PC-9 (cell line): ENCODE data around the gene MESP1. TPM values are rescaled to one million over a fixed set of nuclear protein-coding genes. Genes with fewer than 3 reads are reported as not detected.
"Not testable (repeated sequence)": the region's sequence is repeated elsewhere in the genome, so short reads cannot be mapped to it uniquely, and the experiment has no call there.

ENCODE experiments used
- BruUV-seq: library from RNA; stranded (reverse); fragments of 400-500 nt; replicated peaks from 2 replicates; lab custom pipeline; 2021; lab: Mats Ljungman, UMichigan
- CTCF ChIA-PET: fragments of 300-600 bp; sonication (Branson Sonifier 250); formaldehyde crosslinking; loops from one replicate; lab custom pipeline; 2022; ENCODE audit warnings: antibody characterized with exemption; lab: Charles Lee
- POLR2A ChIA-PET: fragments of 300-600 bp; sonication (Branson Sonifier 250); formaldehyde crosslinking; loops from one replicate; lab custom pipeline; 2022; ENCODE audit warnings: antibody characterized with exemption; ENCODE audit not compliant: unreplicated experiment; lab: Charles Lee
- DNase-seq, 2 experiments: peaks; one replicate each; pipeline versions ENCODE4 v3.0.0 to v3.0.0-alpha.2; 2015 to 2022; ENCODE audit warnings: mixed read lengths in 1 of 2
- H2AFZ ChIP-seq: fragments of 200-600 bp; sonication (generic); 2 replicates; pipeline ENCODE4 v1.8.1; 2017; ENCODE audit warnings: antibody characterized with exemption
- H3F3A ChIP-seq: fragments of 200-600 bp; sonication (generic); 2 replicates; pipeline ENCODE4 v1.8.1; 2017; ENCODE audit warnings: antibody characterized with exemption, mild to moderate bottlenecking, low read depth; ENCODE audit not compliant: insufficient read depth
- H3K27ac ChIP-seq: fragments of 200-600 bp; sonication (generic); 2 replicates; pipeline ENCODE4 v1.6.1; 2016; ENCODE audit warnings: mixed run types
- H3K27me3 ChIP-seq: fragments of 200-600 bp; sonication (generic); 2 replicates; pipeline ENCODE4 v1.6.1; 2016; ENCODE audit warnings: low read depth, mixed run types; ENCODE audit not compliant: insufficient read depth
- H3K36me3 ChIP-seq: fragments of 200-600 bp; sonication (generic); 2 replicates; pipeline ENCODE4 v1.6.1; 2016; ENCODE audit warnings: low read depth, mixed run types
- H3K4me1 ChIP-seq: fragments of 200-600 bp; sonication (generic); replicated peaks from 2 replicates; pipeline ENCODE4 v1.6.1; 2016; ENCODE audit warnings: mixed run types; ENCODE audit not compliant: insufficient read depth
- H3K4me2 ChIP-seq: fragments of 200-600 bp; sonication (generic); 2 replicates; pipeline ENCODE4 v1.6.1; 2017; ENCODE audit warnings: mixed run types
- H3K4me3 ChIP-seq: fragments of 200-600 bp; sonication (generic); 2 replicates; pipeline ENCODE4 v1.6.1; 2016; ENCODE audit warnings: mixed run types
- H3K79me2 ChIP-seq: fragments of 200-600 bp; sonication (generic); 2 replicates; pipeline ENCODE4 v1.6.1; 2017; ENCODE audit warnings: low read depth, mixed run types
- H3K9me2 ChIP-seq: fragments of 200-600 bp; sonication (generic); 2 replicates; pipeline ENCODE4 v1.8.1; 2017; ENCODE audit warnings: mild to moderate bottlenecking; ENCODE audit not compliant: insufficient read depth
- H3K9me3 ChIP-seq: fragments of 200-600 bp; sonication (generic); 2 replicates; pipeline ENCODE4 v1.8.1; 2016; ENCODE audit warnings: low read depth; ENCODE audit not compliant: insufficient read depth
- H4K20me1 ChIP-seq: fragments of 200-600 bp; sonication (generic); 2 replicates; pipeline ENCODE4 v1.8.1; 2017; ENCODE audit not compliant: insufficient read depth
- CTCF ChIP-seq: fragments of 200-600 bp; sonication (generic); conservative IDR thresholded peaks from 2 replicates; pipeline ENCODE4 v1.6.1; 2017; ENCODE audit warnings: mixed run types, antibody characterized with exemption, mild to moderate bottlenecking, moderate library complexity
- EZH2 ChIP-seq: fragments of 200-600 bp; sonication (generic); IDR thresholded peaks from 2 replicates; pipeline ENCODE4 v1.8.0; 2017; ENCODE audit warnings: antibody characterized with exemption, low read depth
- intact Hi-C: fragments of 100-400 bp; cut with micrococcal nuclease; formaldehyde crosslinking; loops from one replicate; pipeline ENCODE4 v1.10.0; 2022; ENCODE audit not compliant: unreplicated experiment
- total RNA-seq: library from RNA; stranded (reverse); gene quantifications from 2 replicates; pipeline ENCODE4 v1.2.3, GENCODE V29; 2021

MESP1 gene
- total RNA-seq, 1 experiment from 2014 or later: 8.5 TPM

GRCh38 chr15:89790206-89790605, 39.2 kb upstream of the MESP1 start:
- Histone ChIP-seq H3K4me1 (peaks cover 23% of the 10 kb centered on the region), H2AFZ (no peak overlapping the region), H3K4me2 (no peak overlapping the region), H3F3A (peaks cover 61% of the 10 kb centered on the region), H3K4me3 (no peak overlapping the region), H3K9me3 (no peaks in the 10 kb centered on the region), H3K27me3 (no peaks in the 10 kb centered on the region), H3K27ac (peak overlapping the region; percentile 0; the same call in 1 of the 2 replicates), H3K36me3 (peaks cover 43% of the 10 kb centered on the region), H3K79me2 (no peaks in the 10 kb centered on the region), H4K20me1 (no peaks in the 10 kb centered on the region), H3K9me2 (no peaks in the 10 kb centered on the region)
- ChIA-PET CTCF (no interaction called here), POLR2A (no interaction called here)
- TF ChIP-seq CTCF (no peak), EZH2 (no peak)
- BruUV-seq: no TSS peak
- DNase-seq: no peak
- intact Hi-C loops: no loop called here

GRCh38 chr15:89788585-89788984, 37.5 kb upstream of the MESP1 start:
- POLR2A ChIA-PET, H3K79me2 ChIP-seq, H3K4me2 ChIP-seq, H2AFZ ChIP-seq, DNase-seq, H3K4me3 ChIP-seq, H3K9me3 ChIP-seq, H4K20me1 ChIP-seq, BruUV-seq, intact Hi-C loops, H3K9me2 ChIP-seq, CTCF ChIA-PET, H3K27me3 ChIP-seq: not testable (repeated sequence)
- H3K27ac ChIP-seq: 0 out of 2 replicates have a peak overlapping the region, but pooled peaks have one; percentile 96
- peaks cover 33% of the 10 kb centered on the region for H3K4me1 ChIP-seq
- H3K36me3 ChIP-seq: peaks cover 44% of the 10 kb centered on the region
- peaks cover 67% of the 10 kb centered on the region for H3F3A ChIP-seq

GRCh38 chr15:89787944-89788343, 36.9 kb upstream of the MESP1 start:
- peaks cover 39% of the 10 kb centered on the region for H3K4me1 ChIP-seq
- H3K27ac ChIP-seq: peak overlapping the region; percentile 96
- no peaks in the 10 kb centered on the region for H3K27me3 ChIP-seq
- no peak for TF ChIP-seq EZH2
- TF ChIP-seq CTCF: no peak
- peaks cover 72% of the 10 kb centered on the region for H3F3A ChIP-seq
- POLR2A ChIA-PET: no interaction called here
- H3K4me3 ChIP-seq: no peak overlapping the region
- H4K20me1 ChIP-seq: no peaks in the 10 kb centered on the region
- H3K79me2 ChIP-seq: no peaks in the 10 kb centered on the region
- no peak overlapping the region for H3K4me2 ChIP-seq
- CTCF ChIA-PET: no interaction called here
- H3K9me2 ChIP-seq: no peaks in the 10 kb centered on the region
- no peak for DNase-seq
- no peak overlapping the region for H2AFZ ChIP-seq
- intact Hi-C loops: no loop called here
- BruUV-seq: no TSS peak
- no peaks in the 10 kb centered on the region for H3K9me3 ChIP-seq
- peaks cover 41% of the 10 kb centered on the region for H3K36me3 ChIP-seq

GRCh38 chr15:89785774-89786140, 34.7 kb upstream of the MESP1 start:
- Histone ChIP-seq H3F3A (peaks cover 80% of the 10 kb centered on the region), H3K4me2 (peak overlapping the region; percentile 51), H3K79me2 (no peaks in the 10 kb centered on the region), H4K20me1 (no peaks in the 10 kb centered on the region), H3K27ac (peak overlapping the region; percentile 96), H3K27me3 (no peaks in the 10 kb centered on the region), H3K36me3 (peaks cover 26% of the 10 kb centered on the region), H3K9me2 (no peaks in the 10 kb centered on the region), H2AFZ (no peak overlapping the region), H3K4me3 (no peak overlapping the region), H3K4me1 (peaks cover 61% of the 10 kb centered on the region), H3K9me3 (no peaks in the 10 kb centered on the region)
- CTCF ChIA-PET: interaction anchor here (1.6 kb wide), 1 partner anchor 25 kb away, joined by 6 read pairs; no protein-coding TSS in a partner anchor
- intact Hi-C loops: loop anchor here (1.0 to 2.0 kb wide), 2 partner anchors 35 to 51 kb away; no protein-coding TSS in a partner anchor
- POLR2A ChIA-PET: no interaction called here
- DNase-seq: peak in 1 of 2 experiments; percentile 81
- no peak for TF ChIP-seq EZH2
- TF ChIP-seq CTCF: no peak
- BruUV-seq: no TSS peak
